Neural crest cell (in vitro differentiated cells): ENCODE results near the gene TRAPPC6A. TPM values are rescaled to one million over a fixed set of nuclear protein-coding genes. Genes with fewer than 3 reads are reported as not detected.

ENCODE experiments used
- DNase-seq: peaks from one replicate; pipeline ENCODE4 v3.0.0; 2021; ENCODE audit warnings: low read depth, mixed read lengths, low spot score
- H3K27ac Mint-ChIP-seq: one replicate; pipeline ENCODE4 v1.8.0; 2021; ENCODE audit warnings: mild to moderate bottlenecking, mixed read lengths; ENCODE audit not compliant: unreplicated experiment
- H3K27me3 Mint-ChIP-seq: 2 replicates; pipeline ENCODE4 v1.8.0; 2021; ENCODE audit warnings: low read depth, mild to moderate bottlenecking, mixed read lengths
- H3K36me3 Mint-ChIP-seq: 2 replicates; pipeline ENCODE4 v1.8.0; 2021; ENCODE audit warnings: low read depth, mild to moderate bottlenecking, mixed read lengths
- H3K4me1 Mint-ChIP-seq: 2 replicates; pipeline ENCODE4 v1.8.0; 2021; ENCODE audit warnings: mixed read lengths
- H3K4me3 Mint-ChIP-seq: one replicate; pipeline ENCODE4 v1.8.0; 2021; ENCODE audit warnings: mild to moderate bottlenecking, mixed read lengths
- H3K9me3 Mint-ChIP-seq: 2 replicates; pipeline ENCODE4 v1.8.0; 2021; ENCODE audit warnings: mixed read lengths
- CTCF ChIP-seq: fragments of 200-600 bp; sonication (generic); conservative IDR thresholded peaks from 2 replicates; pipeline ENCODE4 v1.5.0; 2021; ENCODE audit warnings: antibody characterized with exemption, mild to moderate bottlenecking
- total RNA-seq: library from RNA; stranded (reverse); gene quantifications from 2 replicates; pipeline ENCODE4 v1.2.1, GENCODE V29; 2021

TRAPPC6A gene
- total RNA-seq, 1 donor from 2014 or later, result 25.1 TPM

- DNase-seq, result no peak
- Mint-ChIP-seq H3K27me3 (peaks cover 51% of the 10 kb centered on the region), H3K27ac (no peak overlapping the region), H3K4me1 (peaks cover 11% of the 10 kb centered on the region), H3K4me3 (no peak overlapping the region), H3K36me3 (no peaks in the 10 kb centered on the region), H3K9me3 (no peaks in the 10 kb centered on the region)
- no peak for TF ChIP-seq CTCF
These were observed 35.0 kb upstream of the TRAPPC6A start for GRCh38 chr19:45213031-45213430.

GRCh38 chr19:45211751-45212381 lies 33.8 kb upstream of the TRAPPC6A start:
- no peak for DNase-seq
- H3K27ac Mint-ChIP-seq, result no peak overlapping the region
- no peak for TF ChIP-seq CTCF
- H3K36me3 Mint-ChIP-seq, result no peaks in the 10 kb centered on the region
- H3K4me1 Mint-ChIP-seq, result peaks cover 11% of the 10 kb centered on the region
- H3K27me3 Mint-ChIP-seq, result peaks cover 39% of the 10 kb centered on the region
- H3K4me3 Mint-ChIP-seq, result no peak overlapping the region
- H3K9me3 Mint-ChIP-seq, result no peaks in the 10 kb centered on the region

GRCh38 chr19:45206328-45206727 lies 28.3 kb upstream of the TRAPPC6A start:
- Mint-ChIP-seq H3K27ac (no peak overlapping the region), H3K9me3 (no peaks in the 10 kb centered on the region), H3K4me3 (no peak overlapping the region), H3K36me3 (no peaks in the 10 kb centered on the region), H3K27me3 (peaks cover 7% of the 10 kb centered on the region), H3K4me1 (peaks cover under 1% of the 10 kb centered on the region)
- no peak for TF ChIP-seq CTCF
- DNase-seq, result no peak

- no peak for DNase-seq
- Mint-ChIP-seq H3K36me3 (no peaks in the 10 kb centered on the region), H3K27ac (no peak overlapping the region), H3K9me3 (no peaks in the 10 kb centered on the region), H3K27me3 (peaks cover 6% of the 10 kb centered on the region), H3K4me1 (no peaks in the 10 kb centered on the region), H3K4me3 (no peak overlapping the region)
- TF ChIP-seq CTCF, result no peak
These were observed 27.8 kb upstream of the TRAPPC6A start for GRCh38 chr19:45205810-45206209.

- Mint-ChIP-seq H3K4me3 (no peak overlapping the region), H3K36me3 (no peaks in the 10 kb centered on the region)
- no peak for TF ChIP-seq CTCF
These were observed 24.6 kb upstream of the TRAPPC6A start for GRCh38 chr19:45202637-45203036.

More at GRCh38 chr19:45202637-45203036, 24.6 kb upstream of the TRAPPC6A start:
- Mint-ChIP-seq H3K4me1 (peaks cover 6% of the 10 kb centered on the region), H3K27ac (no peak overlapping the region), H3K27me3 (peaks cover 28% of the 10 kb centered on the region), H3K9me3 (no peaks in the 10 kb centered on the region)
- DNase-seq, result no peak
